Ishikawa (cell line): Measurements from ENCODE around the gene RAD51B.

Experiments
- CREB1 ChIP-seq: IDR thresholded peaks from 2 replicates; pipeline ENCODE4 v1.6.1; 2012; ENCODE audit warnings: low read depth
- TCF12 ChIP-seq: IDR thresholded peaks from 2 replicates; pipeline ENCODE4 v1.6.1; 2012; ENCODE audit warnings: low read depth
- TF ChIP-seq, protein P1 (sequence below): IDR thresholded peaks from 2 replicates; pipeline ENCODE4 v1.6.1; 2012

DNA sequence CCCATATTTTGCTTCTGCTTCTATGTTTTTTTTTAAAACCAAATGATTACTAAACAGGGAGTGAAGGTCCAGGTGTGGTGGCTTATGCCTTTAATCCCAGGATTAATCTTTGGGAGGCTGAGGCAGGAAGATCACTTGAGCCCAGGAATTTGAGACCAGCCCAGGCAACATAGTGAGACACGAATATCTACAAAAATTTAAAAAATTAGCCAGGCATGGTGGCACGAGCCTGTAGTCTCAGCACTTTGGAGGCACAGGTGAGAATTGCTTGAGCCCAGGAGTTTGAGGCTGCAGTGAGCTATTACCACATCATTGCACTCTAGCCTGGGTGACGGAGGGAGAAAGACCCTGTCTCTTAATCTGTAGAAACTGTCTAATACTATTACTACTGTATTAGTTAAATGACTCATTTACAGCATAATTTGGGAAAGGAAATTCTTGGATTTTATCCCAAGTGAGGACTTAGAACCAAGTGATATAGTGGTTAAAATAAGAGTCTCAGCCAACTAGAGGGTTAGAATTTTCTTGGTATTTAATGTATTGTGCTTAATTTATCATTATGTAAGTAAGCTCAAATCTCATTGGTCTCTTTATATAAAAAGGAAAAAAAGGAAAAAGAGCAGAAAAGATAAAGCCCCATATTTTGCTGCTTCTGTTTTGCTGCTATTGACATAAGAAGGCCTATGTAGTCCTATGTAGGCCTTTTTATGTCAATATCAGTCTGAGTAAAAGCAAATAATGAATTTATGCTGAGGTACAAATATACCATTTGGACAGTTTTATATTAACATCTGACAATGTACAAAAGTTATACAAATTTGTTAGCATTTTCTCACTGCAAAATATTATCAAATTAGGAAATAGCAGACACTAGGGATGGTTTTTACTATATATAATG, 163.4 kb downstream of the RAD51B start:
- TF ChIP-seq CREB1 (no peak), TCF12 (no peak)
- TF ChIP-seq, protein P1, sequence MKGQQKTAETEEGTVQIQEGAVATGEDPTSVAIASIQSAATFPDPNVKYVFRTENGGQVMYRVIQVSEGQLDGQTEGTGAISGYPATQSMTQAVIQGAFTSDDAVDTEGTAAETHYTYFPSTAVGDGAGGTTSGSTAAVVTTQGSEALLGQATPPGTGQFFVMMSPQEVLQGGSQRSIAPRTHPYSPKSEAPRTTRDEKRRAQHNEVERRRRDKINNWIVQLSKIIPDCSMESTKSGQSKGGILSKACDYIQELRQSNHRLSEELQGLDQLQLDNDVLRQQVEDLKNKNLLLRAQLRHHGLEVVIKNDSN: no peak
